SU-DHL-6 (cell line): Measurements from ENCODE around the gene TMEM52.

Source experiments
- H2AFZ ChIP-seq: fragments of 200-600 bp; sonication (generic); 2 replicates; pipeline ENCODE4 v1.6.1; 2014; ENCODE audit warnings: low read depth, mild to moderate bottlenecking, moderate library complexity, mixed read lengths, antibody characterized with exemption, low read length; ENCODE audit not compliant: severe bottlenecking
- H3F3A ChIP-seq: fragments of 200-600 bp; shearing (Covaris generic); 2 replicates; pipeline ENCODE4 v1.6.0; 2016; ENCODE audit warnings: antibody characterized with exemption, mild to moderate bottlenecking; ENCODE audit not compliant: insufficient read depth
- H3K27ac ChIP-seq: fragments of 200-600 bp; sonication (generic); 2 replicates; pipeline ENCODE4 v1.5.1; 2016; ENCODE audit warnings: low read depth, mild to moderate bottlenecking, low read length, moderate library complexity, mixed read lengths
- H3K27me3 ChIP-seq: fragments of 200-600 bp; sonication (generic), shearing (Covaris generic); 2 replicates; pipeline ENCODE4 v1.6.0; 2014; ENCODE audit warnings: mild to moderate bottlenecking, low read length
- H3K36me3 ChIP-seq: fragments of 200-600 bp; sonication (generic); 2 replicates; pipeline ENCODE4 v1.6.1; 2014; ENCODE audit warnings: mild to moderate bottlenecking, low read length, mixed read lengths
- H3K4me2 ChIP-seq: fragments of 300-600, 200-600 bp; shearing (Covaris generic), sonication (generic); 2 replicates; pipeline ENCODE4 v1.6.0; 2014; ENCODE audit warnings: low read length, low read depth, mild to moderate bottlenecking; ENCODE audit not compliant: poor library complexity, severe bottlenecking
- H3K4me3 ChIP-seq: fragments of 200-600 bp; sonication (generic); 2 replicates; pipeline ENCODE4 v1.5.1; 2014; ENCODE audit warnings: antibody characterized with exemption, low read length, mild to moderate bottlenecking, mixed read lengths; ENCODE audit not compliant: insufficient read depth, poor library complexity, severe bottlenecking
- H3K79me2 ChIP-seq: fragments of 200-600 bp; sonication (generic); 2 replicates; pipeline ENCODE4 v1.6.1; 2014; ENCODE audit warnings: mild to moderate bottlenecking, low read length, moderate library complexity; ENCODE audit not compliant: insufficient read depth
- H3K9ac ChIP-seq: fragments of 200-600 bp; sonication (generic); 2 replicates; pipeline ENCODE4 v1.7.0; 2014; ENCODE audit warnings: mild to moderate bottlenecking, low read length
- H3K9me2 ChIP-seq: fragments of 200-600 bp; sonication (generic); replicated peaks from 2 replicates; pipeline ENCODE4 v1.6.1; 2014; ENCODE audit warnings: low read length; ENCODE audit not compliant: insufficient read depth
- H3K9me3 ChIP-seq: fragments of 200-600 bp; sonication (generic); 2 replicates; pipeline ENCODE4 v1.6.1; 2014; ENCODE audit warnings: low read length, mixed read lengths; ENCODE audit not compliant: insufficient read depth
- H4K20me1 ChIP-seq: fragments of 200-600 bp; sonication (generic); 2 replicates; pipeline ENCODE4 v1.6.1; 2014; ENCODE audit warnings: low read depth, mild to moderate bottlenecking, antibody characterized with exemption, low read length, moderate library complexity, mixed read lengths
- CTCF ChIP-seq: fragments of 200-600 bp; sonication (generic); IDR thresholded peaks from one replicate; pipeline ENCODE4 v1.5.1; 2017; ENCODE audit warnings: antibody characterized with exemption, mild to moderate bottlenecking, low read length, moderate library complexity; ENCODE audit not compliant: insufficient read depth, poor library complexity, severe bottlenecking
- EZH2phosphoT487 ChIP-seq: fragments of 200-600 bp; sonication (generic), shearing (Covaris generic); conservative IDR thresholded peaks from 2 replicates; pipeline ENCODE4 v1.6.1; 2018; ENCODE audit warnings: mild to moderate bottlenecking, antibody characterized with exemption, low read length, moderate library complexity, mixed read lengths

The TMEM52 gene

GRCh38 chr1:1917995-1918900 is 831 bp downstream of the TMEM52 start:
- Histone ChIP-seq H3K27ac (no peak overlapping the region), H2AFZ (no peak overlapping the region), H3K4me3 (peak overlapping the region; percentile 40)

GRCh38 chr1:1917304-1917976 is 1.6 kb downstream of the TMEM52 start:
- no peaks in the 10 kb centered on the region for H3K27me3 ChIP-seq
- TF ChIP-seq EZH2phosphoT487 (no peak), CTCF (no peak)
- no peaks in the 10 kb centered on the region for H4K20me1 ChIP-seq
- H3K36me3 ChIP-seq = no peaks in the 10 kb centered on the region
- no peaks in the 10 kb centered on the region for H3K79me2 ChIP-seq
- H2AFZ ChIP-seq = no peak overlapping the region
- H3K27ac ChIP-seq = no peak overlapping the region
- H3K4me2 ChIP-seq = no peak overlapping the region
- H3K9me3 ChIP-seq = no peaks in the 10 kb centered on the region
- H3F3A ChIP-seq = no peaks in the 10 kb centered on the region
- H3K4me3 ChIP-seq = no peak overlapping the region
- H3K9me2 ChIP-seq = no peaks in the 10 kb centered on the region
- no peak overlapping the region for H3K9ac ChIP-seq

More at GRCh38 chr1:1917995-1918900, 831 bp downstream of the TMEM52 start:
- H3K4me2 ChIP-seq = peak overlapping the region; percentile 52
- no peaks in the 10 kb centered on the region for H3K27me3 ChIP-seq
- H3K36me3 ChIP-seq = no peaks in the 10 kb centered on the region
- no peaks in the 10 kb centered on the region for H4K20me1 ChIP-seq
- no peaks in the 10 kb centered on the region for H3F3A ChIP-seq
- H3K79me2 ChIP-seq = no peaks in the 10 kb centered on the region
- TF ChIP-seq CTCF = no peak
- no peak for TF ChIP-seq EZH2phosphoT487
- H3K9me2 ChIP-seq = no peaks in the 10 kb centered on the region
- no peaks in the 10 kb centered on the region for H3K9me3 ChIP-seq
- peak overlapping the region; percentile 23; the same call in 1 of the 2 replicates for H3K9ac ChIP-seq

- H3K9me2 ChIP-seq = no peaks in the 10 kb centered on the region
Measured at GRCh38 chr1:1916851-1917251, 2.2 kb downstream of the TMEM52 start.

More at GRCh38 chr1:1916851-1917251, 2.2 kb downstream of the TMEM52 start:
- H3K9me3 ChIP-seq = no peaks in the 10 kb centered on the region
- no peak overlapping the region for H2AFZ ChIP-seq
- no peaks in the 10 kb centered on the region for H3K36me3 ChIP-seq
- no peak overlapping the region for H3K27ac ChIP-seq
- H4K20me1 ChIP-seq = no peaks in the 10 kb centered on the region
- H3K79me2 ChIP-seq = no peaks in the 10 kb centered on the region
- no peak overlapping the region for H3K4me3 ChIP-seq
- no peaks in the 10 kb centered on the region for H3F3A ChIP-seq
- H3K9ac ChIP-seq = no peak overlapping the region
- no peaks in the 10 kb centered on the region for H3K27me3 ChIP-seq
- no peak overlapping the region for H3K4me2 ChIP-seq
- TF ChIP-seq EZH2phosphoT487 = no peak
- TF ChIP-seq CTCF = no peak
